ENCODE results near the gene PLAC8.
A peak's percentile ranks its signal among the peaks of the same experiment; 100 is the strongest.

PLAC8 gene, protein sequence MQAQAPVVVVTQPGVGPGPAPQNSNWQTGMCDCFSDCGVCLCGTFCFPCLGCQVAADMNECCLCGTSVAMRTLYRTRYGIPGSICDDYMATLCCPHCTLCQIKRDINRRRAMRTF

DNA sequence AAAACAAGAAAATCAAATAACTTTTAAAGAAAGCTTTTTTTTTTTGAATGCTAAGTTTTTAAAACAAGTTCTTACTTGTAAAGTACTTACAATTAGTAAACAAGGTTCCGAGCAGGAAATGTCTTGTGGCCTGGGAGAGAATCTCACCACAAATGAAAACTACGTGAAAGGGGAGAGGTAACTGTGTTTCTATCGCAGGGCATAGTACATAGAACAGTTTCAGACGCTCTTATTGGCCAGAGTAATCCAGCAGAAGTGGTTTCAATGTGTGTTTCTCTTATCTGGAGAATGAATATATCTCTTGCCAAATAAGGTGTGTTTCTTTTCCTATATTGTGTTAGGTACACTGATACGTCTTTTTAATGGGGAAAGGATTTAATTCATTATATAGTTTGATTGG lies at the start of gene PLAC8:
TSS of gene PLAC8 (minus strand) at position 154 of the 400 bp plus-strand sequence. CDS start 6,808 bp downstream, outside the sequence.
- ChIA-PET CTCF (interaction anchor here (0.8 to 2.8 kb wide), 6 partner anchors 10 to 167 kb away, joined by 3 to 6 read pairs (median 4); no protein-coding TSS in a partner anchor), POLR2A (no interaction called here)
- DNase-seq (ENCODE audit: extremely low spot score): peak; percentile 34
- TF ChIP-seq, protein P1, sequence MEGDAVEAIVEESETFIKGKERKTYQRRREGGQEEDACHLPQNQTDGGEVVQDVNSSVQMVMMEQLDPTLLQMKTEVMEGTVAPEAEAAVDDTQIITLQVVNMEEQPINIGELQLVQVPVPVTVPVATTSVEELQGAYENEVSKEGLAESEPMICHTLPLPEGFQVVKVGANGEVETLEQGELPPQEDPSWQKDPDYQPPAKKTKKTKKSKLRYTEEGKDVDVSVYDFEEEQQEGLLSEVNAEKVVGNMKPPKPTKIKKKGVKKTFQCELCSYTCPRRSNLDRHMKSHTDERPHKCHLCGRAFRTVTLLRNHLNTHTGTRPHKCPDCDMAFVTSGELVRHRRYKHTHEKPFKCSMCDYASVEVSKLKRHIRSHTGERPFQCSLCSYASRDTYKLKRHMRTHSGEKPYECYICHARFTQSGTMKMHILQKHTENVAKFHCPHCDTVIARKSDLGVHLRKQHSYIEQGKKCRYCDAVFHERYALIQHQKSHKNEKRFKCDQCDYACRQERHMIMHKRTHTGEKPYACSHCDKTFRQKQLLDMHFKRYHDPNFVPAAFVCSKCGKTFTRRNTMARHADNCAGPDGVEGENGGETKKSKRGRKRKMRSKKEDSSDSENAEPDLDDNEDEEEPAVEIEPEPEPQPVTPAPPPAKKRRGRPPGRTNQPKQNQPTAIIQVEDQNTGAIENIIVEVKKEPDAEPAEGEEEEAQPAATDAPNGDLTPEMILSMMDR (IDR thresholded peaks at IDR 0.05; ENCODE audit: control extremely low read depth, extremely low read depth, low read depth, missing control alignments): no peak

DNA sequence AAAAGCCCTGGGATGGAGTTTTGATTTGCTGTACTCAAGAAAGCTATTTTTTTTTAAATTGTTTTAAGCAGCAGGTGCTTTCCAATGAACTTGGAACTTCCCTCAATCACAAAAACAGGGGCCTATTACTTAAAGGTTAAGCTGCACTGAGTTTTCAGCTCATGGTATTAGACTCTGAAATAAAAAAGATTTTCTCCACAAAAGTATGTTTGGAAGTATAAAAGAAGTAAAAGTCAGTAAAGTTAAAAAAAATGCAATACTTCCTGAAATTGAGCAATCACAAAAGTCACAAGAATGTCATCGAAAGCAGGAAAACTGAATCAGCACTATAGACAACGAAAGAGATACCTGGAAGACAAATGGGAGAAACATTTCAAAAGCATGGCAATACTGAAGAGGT lies 38.9 kb upstream of the PLAC8 start:
- DNase-seq (ENCODE audit: extremely low spot score): no peak
- CTCF ChIA-PET: interaction anchor here (1.5 kb wide), 1 partner anchor 18 kb away, joined by 3 read pairs; no protein-coding TSS in a partner anchor
- TF ChIP-seq, protein P1 (IDR thresholded peaks at IDR 0.05; ENCODE audit: control extremely low read depth, extremely low read depth, low read depth, missing control alignments): no peak
- POLR2A ChIA-PET: no interaction called here

DNA sequence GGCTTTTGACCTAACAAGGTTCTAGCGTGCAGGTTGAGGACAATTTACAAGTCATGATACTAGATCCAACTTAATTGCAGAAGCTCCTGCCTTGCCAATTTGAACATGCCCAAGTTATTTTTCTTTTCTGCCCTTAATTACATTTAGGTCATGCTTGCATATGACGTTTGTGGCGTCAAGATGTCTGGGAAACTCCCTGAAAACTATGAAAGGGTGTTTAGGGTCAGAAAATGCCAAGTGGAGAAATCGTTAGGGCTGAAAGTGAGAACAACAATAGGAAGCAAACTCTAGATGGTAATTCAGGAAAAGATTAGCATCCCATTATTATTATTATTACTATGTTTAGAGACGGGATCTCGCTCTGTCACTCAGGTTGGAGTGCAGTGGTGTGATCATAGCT lies 38.2 kb upstream of the PLAC8 start:
- ChIA-PET CTCF (no interaction called here), POLR2A (no interaction called here)
- TF ChIP-seq, protein P1 (IDR thresholded peaks at IDR 0.05; ENCODE audit: control extremely low read depth, extremely low read depth, low read depth, missing control alignments): no peak
- DNase-seq (ENCODE audit: extremely low spot score): no peak

DNA sequence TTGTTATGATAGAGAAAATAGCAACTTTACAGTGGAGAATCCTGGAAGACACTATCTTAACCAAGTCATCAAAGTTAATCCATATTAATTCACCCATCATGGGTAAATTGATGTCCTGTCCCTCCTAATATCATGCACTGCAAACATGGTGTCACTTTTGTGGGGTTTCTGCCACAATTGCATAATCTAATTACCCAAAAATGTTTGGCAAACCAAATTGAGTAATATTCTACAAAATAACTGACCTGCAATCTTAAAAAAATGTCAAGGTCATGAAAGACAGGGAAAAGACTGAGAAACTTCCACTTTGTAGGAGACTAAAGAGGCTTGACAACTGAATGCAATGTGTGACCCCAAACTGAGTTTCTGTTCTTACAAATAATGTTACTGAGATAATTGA lies 37.1 kb upstream of the PLAC8 start:
- POLR2A ChIA-PET: no interaction called here
- TF ChIP-seq, protein P1 (IDR thresholded peaks at IDR 0.05; ENCODE audit: control extremely low read depth, extremely low read depth, low read depth, missing control alignments): no peak
- no peak for DNase-seq (ENCODE audit: extremely low spot score)
- CTCF ChIA-PET: no interaction called here

DNA sequence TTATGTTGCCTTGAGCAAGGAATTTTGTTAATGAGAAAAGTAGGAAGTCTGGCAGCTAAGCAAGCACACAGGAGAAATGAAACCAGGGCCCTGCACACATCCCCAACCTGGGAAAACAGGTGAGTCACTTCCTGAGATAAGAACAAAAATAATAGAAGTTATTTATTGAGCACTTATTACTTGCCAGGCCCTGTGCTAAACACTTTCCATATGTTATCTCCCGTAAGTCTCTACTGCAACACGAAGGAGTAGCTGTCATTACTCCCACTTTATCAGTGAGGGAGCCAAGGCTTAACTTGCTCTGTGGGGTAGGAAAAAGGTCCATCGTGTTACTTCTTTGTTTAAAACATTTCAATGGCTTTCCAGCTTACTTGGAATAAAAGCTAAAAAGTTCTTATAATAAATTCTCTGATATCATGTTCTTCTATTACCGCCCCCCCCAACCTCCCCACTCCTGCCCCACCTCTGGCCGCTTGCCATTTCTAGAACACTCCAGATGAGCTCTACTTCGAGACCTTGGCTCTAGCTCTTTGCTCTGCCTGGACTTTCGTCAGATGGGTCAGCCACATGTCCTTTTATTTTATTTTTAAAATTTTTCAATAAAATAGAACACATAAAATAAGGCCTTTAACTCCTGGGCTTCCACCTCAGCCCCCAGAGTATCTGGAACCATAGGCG lies 36.3 kb upstream of the PLAC8 start:
- DNase-seq (ENCODE audit: extremely low spot score): no peak
- POLR2A ChIA-PET: no interaction called here
- CTCF ChIA-PET: no interaction called here
- TF ChIP-seq, protein P1 (IDR thresholded peaks at IDR 0.05; ENCODE audit: control extremely low read depth, extremely low read depth, low read depth, missing control alignments): no peak

DNA sequence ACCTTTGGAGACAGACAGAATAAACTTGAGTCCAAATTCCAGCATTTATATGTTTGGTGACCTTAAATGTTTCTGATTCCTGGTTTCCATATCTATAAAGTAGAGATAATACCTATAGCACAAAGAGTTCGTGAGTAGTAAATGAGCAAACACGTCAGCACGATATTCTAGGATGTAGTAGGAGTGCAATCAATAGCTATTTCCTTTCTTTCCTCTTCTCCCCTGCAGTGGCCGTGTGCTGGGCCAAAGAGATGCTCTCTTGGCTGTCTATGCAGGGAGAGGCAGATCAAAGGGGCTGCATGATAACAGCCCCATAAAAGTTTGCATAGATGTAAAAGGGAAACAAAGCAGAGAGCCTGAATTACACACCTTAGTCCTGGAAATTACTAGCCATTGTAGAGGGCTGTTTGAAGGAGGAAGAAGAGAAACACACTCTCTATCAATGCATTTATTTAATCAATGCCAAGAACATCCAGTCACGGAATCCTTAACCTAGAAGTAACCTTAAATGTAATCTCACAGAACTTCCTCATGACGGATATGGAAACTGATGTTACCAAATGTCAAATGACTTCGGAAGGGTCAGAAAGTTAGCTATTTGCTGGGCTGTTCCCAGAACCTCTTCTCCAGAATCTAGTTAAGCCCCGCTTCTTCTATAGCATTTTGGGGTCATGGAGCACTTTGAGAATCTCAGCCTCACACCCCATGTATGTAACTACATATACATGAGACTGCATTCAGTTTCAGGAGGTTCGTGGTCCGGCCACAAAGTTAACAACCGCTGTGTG lies 35.5 kb upstream of the PLAC8 start:
- no peak for DNase-seq (ENCODE audit: extremely low spot score)
- CTCF ChIA-PET: no interaction called here
- POLR2A ChIA-PET: no interaction called here
- TF ChIP-seq, protein P1 (IDR thresholded peaks at IDR 0.05; ENCODE audit: control extremely low read depth, extremely low read depth, low read depth, missing control alignments): no peak

Measured in GM10248 (cell line).